Right lobe of liver (tissue), 6 donors: Measurements from ENCODE around the gene RBM33. TPM values are rescaled to one million over a fixed set of nuclear protein-coding genes. Genes with fewer than 3 reads are reported as not detected.

Experiments
- ATAC-seq, 4 donors: fragments of 200-7000 bp; cut with Tn5 transposase; one replicate each; pipeline ENCODE4 v1.9.1; 2020; ENCODE audit warnings: mild to moderate bottlenecking in 4 of 4, moderate library complexity in 4 of 4
- DNase-seq, 3 donors: peaks; one replicate each; pipeline ENCODE4 v3.0.0-alpha.2; 2020
- H3K27ac ChIP-seq, 3 donors: fragments of 200-600 bp; one replicate each; pipeline ENCODE4 v1.8.0; 2022
- H3K27me3 ChIP-seq, 2 donors: fragments of 200-600 bp; one replicate each; pipeline ENCODE4 v1.8.0; 2022
- H3K36me3 ChIP-seq, 4 donors: fragments of 200-600 bp; sonication (generic) in 1 of 4; one replicate each; pipeline versions ENCODE4 v1.5.1 to v1.8.0; 2017 to 2022; ENCODE audit warnings: control low read depth in 1 of 4
- H3K4me1 ChIP-seq, 4 donors: fragments of 200-600 bp; sonication (generic) in 1 of 4; one replicate each; pipeline versions ENCODE4 v1.5.1 to v1.8.0; 2017 to 2022; ENCODE audit warnings: control low read depth in 1 of 4
- H3K4me3 ChIP-seq, 3 donors: fragments of 200-600 bp; one replicate each; pipeline ENCODE4 v1.8.0; 2022
- H3K9me3 ChIP-seq, 4 donors: fragments of 200-600 bp; sonication (generic) in 1 of 4; one replicate each; pipeline versions ENCODE4 v1.5.1 to v1.8.0; 2017 to 2022; ENCODE audit warnings: control low read depth in 1 of 4
- CTCF ChIP-seq, 4 donors: fragments of 200-600 bp in 3 of 4; fragments of 450-650 bp in 1 of 4; IDR thresholded peaks; one replicate each; pipeline versions ENCODE4 v1.5.1 to v1.8.0; 2016 to 2022; ENCODE audit warnings: antibody characterized with exemption in 4 of 4, mild to moderate bottlenecking in 2 of 4
- POLR2A ChIP-seq: fragments of 450-650 bp; IDR thresholded peaks from one replicate; pipeline ENCODE4 v1.6.1; 2017; ENCODE audit warnings: antibody characterized with exemption, mild to moderate bottlenecking
- WGBS: methylation state at CpG from one replicate; pipeline ENCODE4 v1.1.6; 2018; ENCODE audit warnings: low coverage, low lambda C conversion rate; ENCODE audit not compliant: insufficient coverage; ENCODE audit errors: missing lambda C conversion rate; 5-methylcytosine and 5-hydroxymethylcytosine counted together
- intact Hi-C, 2 donors: fragments of 100-400 bp; cut with DNase I; formaldehyde crosslinking; loops; one replicate each; pipeline versions ENCODE4 v1.11.2 to v1.14.1; 2022
- total RNA-seq, 6 experiments: library from RNA; depleted of rRNA in 2 of 6; stranded (reverse); fragments of >200 nt in 2 of 6; fragmentation: NEBNext Ultra II Directional in 3 of 6; extraction: Animal tissue kit (Norgen Biotek cat#: 25700) in 3 of 6; gene quantifications; one replicate each; pipeline versions ENCODE4 v1.1.0 to v1.2.4, GENCODE V29; 2016 to 2023
- donor health status: DM: no; HTN: yes; CAD: no.
- donor health status: DM: no; HTN: no; CAD: no.
- donor health status: DM: no; HTN: no; CAD: no.
- donor health status: DM: no; HTN: yes; CAD: no.
- donor health status: DM: no; HTN: yes; CAD: no.

The RBM33 gene
- total RNA-seq, 6 experiments from 2014 or later = 24.9 to 55.1 (median 32.0) TPM

GRCh38 chr7:155744971-155745683 is 100.7 kb downstream of the RBM33 start:
- TF ChIP-seq CTCF (IDR thresholded peaks at IDR 0.05) (no peak), POLR2A (no peak)

GRCh38 chr7:155745737-155746136 is 101.3 kb downstream of the RBM33 start:
- intact Hi-C loops = no loop called here
- ATAC-seq = no peak
- peaks cover 7 to 66% (median 32%) of the 10 kb centered on the region in 4 donors for H3K36me3 ChIP-seq

More at GRCh38 chr7:155744971-155745683, 100.7 kb downstream of the RBM33 start:
- ATAC-seq = no peak
- DNase-seq = no peak
- Histone ChIP-seq H3K9me3 (no peaks in the 10 kb centered on the region), H3K4me1 (no peaks in the 10 kb centered on the region), H3K27me3 (no peaks in the 10 kb centered on the region), H3K27ac (no peak overlapping the region), H3K36me3 (peaks cover 7 to 72% (median 34%) of the 10 kb centered on the region in 4 donors), H3K4me3 (no peak overlapping the region)
- intact Hi-C loops = no loop called here
- 83% methylated on average over 16 of the region's 17 CpGs for WGBS

GRCh38 chr7:155746188-155746587 is 101.7 kb downstream of the RBM33 start:
- Histone ChIP-seq H3K4me3 (no peak overlapping the region), H3K27me3 (no peaks in the 10 kb centered on the region), H3K4me1 (no peaks in the 10 kb centered on the region), H3K36me3 (peaks cover 7 to 61% (median 30%) of the 10 kb centered on the region in 4 donors), H3K27ac (no peak overlapping the region), H3K9me3 (no peaks in the 10 kb centered on the region)
- no peak for TF ChIP-seq CTCF (IDR thresholded peaks at IDR 0.05)
- TF ChIP-seq POLR2A = no peak
- ATAC-seq (no peak), DNase-seq (no peak)
- WGBS = 73% methylated on average over 2 of the region's 2 CpGs
- intact Hi-C loops = no loop called here

More at GRCh38 chr7:155745737-155746136, 101.3 kb downstream of the RBM33 start:
- H3K9me3 ChIP-seq = no peaks in the 10 kb centered on the region
- no peak overlapping the region for H3K27ac ChIP-seq
- 91% methylated on average over 5 of the region's 9 CpGs for WGBS
- H3K27me3 ChIP-seq = no peaks in the 10 kb centered on the region
- no peak for DNase-seq
- TF ChIP-seq POLR2A = no peak
- no peak for TF ChIP-seq CTCF (IDR thresholded peaks at IDR 0.05)
- H3K4me1 ChIP-seq = no peaks in the 10 kb centered on the region
- no peak overlapping the region for H3K4me3 ChIP-seq

GRCh38 chr7:155747209-155747608 is 102.7 kb downstream of the RBM33 start:
- Histone ChIP-seq H3K36me3 (peaks cover 7 to 51% (median 25%) of the 10 kb centered on the region in 4 donors), H3K4me3 (no peak overlapping the region), H3K27me3 (no peaks in the 10 kb centered on the region), H3K27ac (no peak overlapping the region), H3K9me3 (no peaks in the 10 kb centered on the region), H3K4me1 (no peaks in the 10 kb centered on the region)
- TF ChIP-seq CTCF (IDR thresholded peaks at IDR 0.05) = no peak
- TF ChIP-seq POLR2A = no peak
- intact Hi-C loops = no loop called here
- 86% methylated on average over 1 of the region's 1 CpG for WGBS
- ATAC-seq = no peak
- DNase-seq = no peak
